ENCODE results near the gene FRY. TPM values are rescaled to one million over a fixed set of nuclear protein-coding genes. Genes with fewer than 3 reads are reported as not detected.
A peak's percentile ranks its signal among the peaks of the same experiment; 100 is the strongest.

Gene FRY
- total RNA-seq, 2 donors from 2014 or later, result 7.0 to 10.8 TPM

GRCh38 chr13:32063619-32064233 lies 32.2 kb downstream of the FRY start:
- H3K36me3 Mint-ChIP-seq (ENCODE audit: low read depth), result peaks cover 5% of the 10 kb centered on the region
- no peaks in the 10 kb centered on the region for H3K27me3 Mint-ChIP-seq
- no peaks in the 10 kb centered on the region for H3K9me3 Mint-ChIP-seq
- ATAC-seq (replicated peaks), result no peak
- H3K4me3 Mint-ChIP-seq, result no peak overlapping the region
- peaks cover 11% of the 10 kb centered on the region for H3K4me1 Mint-ChIP-seq
- no peak overlapping the region for H3K27ac Mint-ChIP-seq

GRCh38 chr13:32067149-32067961 lies 35.8 kb downstream of the FRY start:
- H3K4me3 Mint-ChIP-seq, result no peak overlapping the region
- peak overlapping the region; percentile 61 for H3K27ac Mint-ChIP-seq
- peaks cover 5% of the 10 kb centered on the region for H3K36me3 Mint-ChIP-seq (ENCODE audit: low read depth)
- H3K4me1 Mint-ChIP-seq, result peaks cover 5% of the 10 kb centered on the region
- no peak for ATAC-seq (replicated peaks)
- H3K9me3 Mint-ChIP-seq, result no peaks in the 10 kb centered on the region
- no peaks in the 10 kb centered on the region for H3K27me3 Mint-ChIP-seq

GRCh38 chr13:32068255-32068654 lies 36.7 kb downstream of the FRY start:
- Mint-ChIP-seq H3K27me3 (no peaks in the 10 kb centered on the region), H3K4me3 (no peak overlapping the region), H3K9me3 (no peaks in the 10 kb centered on the region), H3K4me1 (peaks cover 5% of the 10 kb centered on the region), H3K36me3 (ENCODE audit: low read depth) (peaks cover 5% of the 10 kb centered on the region), H3K27ac (peak overlapping the region; percentile 61)
- no peak for ATAC-seq (replicated peaks)

- H3K9me3 Mint-ChIP-seq, result no peaks in the 10 kb centered on the region
Measured at GRCh38 chr13:32073180-32073864, 41.7 kb downstream of the FRY start.

DNA sequence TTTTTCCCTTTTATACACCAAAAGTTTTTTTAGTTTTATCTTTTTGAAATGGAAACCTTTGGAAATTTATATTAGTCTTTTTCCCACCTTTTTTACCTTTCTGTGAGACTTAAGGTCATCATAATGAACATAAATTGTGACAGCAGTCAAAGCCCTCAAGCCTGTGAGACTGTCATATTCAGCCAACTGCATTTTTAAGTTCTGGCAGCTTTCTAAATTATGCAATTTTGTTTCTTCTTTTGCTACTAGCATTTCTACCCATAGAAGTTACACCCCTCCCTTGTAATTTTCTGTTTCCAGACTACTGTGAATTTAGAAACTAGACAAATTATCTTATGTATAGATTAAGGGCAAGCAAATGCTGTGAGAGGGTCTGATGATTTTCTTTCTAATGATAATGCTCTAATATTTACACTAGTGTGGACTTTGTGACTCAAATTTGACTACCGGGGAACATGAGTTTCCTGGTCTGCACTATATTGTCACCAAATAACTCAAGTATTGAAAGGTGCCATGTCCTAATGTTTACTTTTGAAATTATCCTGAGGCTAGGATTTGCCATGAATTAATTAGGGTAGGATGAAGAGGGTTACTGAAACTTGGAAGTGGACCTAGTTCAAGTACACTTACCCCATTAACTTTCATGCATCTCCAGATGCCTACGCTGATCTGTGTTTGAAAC lies 43.7 kb downstream of the FRY start:
- Mint-ChIP-seq H3K4me3 (no peak overlapping the region), H3K27me3 (no peaks in the 10 kb centered on the region), H3K27ac (no peak overlapping the region), H3K36me3 (ENCODE audit: low read depth) (peaks cover 8% of the 10 kb centered on the region), H3K4me1 (peaks cover 7% of the 10 kb centered on the region), H3K9me3 (no peaks in the 10 kb centered on the region)
- ATAC-seq (replicated peaks), result no peak

More at GRCh38 chr13:32073180-32073864, 41.7 kb downstream of the FRY start:
- peak overlapping the region; percentile 39 for H3K27ac Mint-ChIP-seq
- peaks cover 3% of the 10 kb centered on the region for H3K4me1 Mint-ChIP-seq
- no peak for ATAC-seq (replicated peaks)
- no peaks in the 10 kb centered on the region for H3K36me3 Mint-ChIP-seq (ENCODE audit: low read depth)
- H3K4me3 Mint-ChIP-seq, result no peak overlapping the region
- H3K27me3 Mint-ChIP-seq, result no peaks in the 10 kb centered on the region

GRCh38 chr13:32079587-32079986 lies 48.0 kb downstream of the FRY start:
- ATAC-seq (replicated peaks), result no peak
- Mint-ChIP-seq H3K36me3 (ENCODE audit: low read depth) (peaks cover 19% of the 10 kb centered on the region), H3K27me3 (no peaks in the 10 kb centered on the region), H3K9me3 (no peaks in the 10 kb centered on the region), H3K27ac (peak overlapping the region; percentile 8), H3K4me3 (no peak overlapping the region), H3K4me1 (peaks cover 4% of the 10 kb centered on the region)

DNA sequence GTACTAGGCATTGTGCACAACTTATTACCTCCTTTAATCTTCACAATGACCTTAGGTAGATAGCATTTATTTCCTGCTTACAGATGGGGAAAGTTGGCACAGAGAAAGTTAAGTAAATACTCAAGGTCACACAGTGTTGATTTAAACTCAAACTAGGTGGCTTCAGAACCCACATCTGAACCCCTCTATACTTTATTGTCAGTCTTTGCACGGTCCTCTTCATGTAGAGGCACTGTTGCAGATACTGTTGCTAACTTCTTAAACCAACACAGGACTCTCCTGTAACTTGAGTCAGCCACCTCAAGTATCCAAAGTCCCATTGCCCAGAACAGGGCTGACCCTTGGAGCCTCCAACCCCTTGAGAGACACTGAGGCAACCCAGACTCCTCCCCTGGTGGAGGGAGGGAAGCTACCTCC lies 48.8 kb downstream of the FRY start:
- H3K27me3 Mint-ChIP-seq, result no peaks in the 10 kb centered on the region
- peak; percentile 24 for ATAC-seq (replicated peaks)
- H3K36me3 Mint-ChIP-seq (ENCODE audit: low read depth), result peaks cover 21% of the 10 kb centered on the region
- peaks cover 4% of the 10 kb centered on the region for H3K4me1 Mint-ChIP-seq
- peak overlapping the region; percentile 22 for H3K4me3 Mint-ChIP-seq
- H3K9me3 Mint-ChIP-seq, result no peaks in the 10 kb centered on the region
- no peak overlapping the region for H3K27ac Mint-ChIP-seq

- H3K4me1 Mint-ChIP-seq, result peaks cover 4% of the 10 kb centered on the region
- peaks cover 25% of the 10 kb centered on the region for H3K36me3 Mint-ChIP-seq (ENCODE audit: low read depth)
- H3K27me3 Mint-ChIP-seq, result no peaks in the 10 kb centered on the region
- no peaks in the 10 kb centered on the region for H3K9me3 Mint-ChIP-seq
- no peak overlapping the region for H3K27ac Mint-ChIP-seq
- ATAC-seq (replicated peaks), result no peak
- H3K4me3 Mint-ChIP-seq, result no peak overlapping the region
Measured at GRCh38 chr13:32081591-32081990, 50.0 kb downstream of the FRY start.

DNA sequence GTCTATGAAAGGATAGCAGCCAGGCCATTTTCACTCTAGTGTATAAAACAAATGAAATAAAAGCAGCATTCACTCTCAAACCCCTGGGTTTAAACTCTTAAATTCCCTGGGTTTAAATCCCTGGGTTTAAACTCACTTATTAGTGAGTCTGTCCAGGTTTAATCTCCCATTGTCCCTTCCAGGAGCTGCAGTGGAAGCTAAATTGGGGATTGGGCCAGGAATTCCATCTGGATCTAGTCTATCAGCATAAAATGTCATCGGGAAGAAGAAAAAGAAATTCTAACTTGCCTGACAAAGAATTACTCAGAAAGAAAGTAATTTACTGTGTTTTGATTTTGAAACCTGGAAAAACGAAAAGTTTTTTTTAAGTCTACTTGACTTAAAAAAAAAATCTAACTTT lies 54.8 kb downstream of the FRY start:
- no peak overlapping the region for H3K27ac Mint-ChIP-seq
- ATAC-seq (replicated peaks), result no peak
- H3K9me3 Mint-ChIP-seq, result no peaks in the 10 kb centered on the region
- H3K36me3 Mint-ChIP-seq (ENCODE audit: low read depth), result peaks cover 11% of the 10 kb centered on the region
- H3K4me3 Mint-ChIP-seq, result no peak overlapping the region
- no peaks in the 10 kb centered on the region for H3K27me3 Mint-ChIP-seq
- H3K4me1 Mint-ChIP-seq, result no peaks in the 10 kb centered on the region

- no peak overlapping the region for H3K27ac Mint-ChIP-seq
- no peaks in the 10 kb centered on the region for H3K27me3 Mint-ChIP-seq
- ATAC-seq (replicated peaks), result no peak
- no peaks in the 10 kb centered on the region for H3K9me3 Mint-ChIP-seq
- H3K36me3 Mint-ChIP-seq (ENCODE audit: low read depth), result peaks cover 11% of the 10 kb centered on the region
- H3K4me1 Mint-ChIP-seq, result no peaks in the 10 kb centered on the region
- H3K4me3 Mint-ChIP-seq, result no peak overlapping the region
Measured at GRCh38 chr13:32086791-32087441, 55.3 kb downstream of the FRY start.

DNA sequence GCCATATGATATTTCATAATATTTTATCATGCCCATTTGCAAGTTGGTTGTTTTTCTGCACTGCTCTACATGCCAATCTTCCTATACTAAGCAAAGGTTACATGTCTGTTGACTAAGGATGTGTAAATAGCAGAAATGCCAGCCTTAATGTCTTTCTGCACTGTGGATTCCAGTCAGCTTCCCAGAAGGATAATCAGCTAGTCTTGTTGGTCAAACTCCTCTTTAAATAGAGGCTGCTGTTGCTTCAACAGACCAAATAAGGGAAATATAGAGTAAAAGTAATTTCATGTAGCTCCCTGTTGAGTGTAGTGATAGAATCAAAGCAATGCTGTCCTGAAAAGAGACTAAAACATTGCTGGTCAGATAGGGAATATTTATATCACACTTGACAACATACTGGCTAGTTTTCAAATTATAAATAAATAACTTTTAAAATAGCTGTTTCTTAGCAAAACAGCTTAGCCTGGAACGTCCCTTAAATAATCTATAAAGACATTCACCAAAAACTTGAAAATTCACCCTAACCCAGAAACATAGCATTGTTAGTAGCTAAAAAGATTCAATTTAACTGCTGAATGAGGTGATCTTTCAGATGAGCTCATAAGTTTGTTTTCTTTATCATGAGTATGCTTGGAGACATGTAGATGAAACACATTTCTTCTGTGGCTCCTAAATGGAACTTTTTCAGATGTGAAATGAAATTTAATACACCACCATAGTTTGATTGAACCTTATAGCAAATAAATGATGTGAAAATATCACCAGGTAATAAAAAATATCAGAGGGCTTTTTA lies 56.6 kb downstream of the FRY start:
- H3K36me3 Mint-ChIP-seq (ENCODE audit: low read depth), result peaks cover 11% of the 10 kb centered on the region
- H3K27me3 Mint-ChIP-seq, result no peaks in the 10 kb centered on the region
- no peaks in the 10 kb centered on the region for H3K9me3 Mint-ChIP-seq
- no peak overlapping the region for H3K27ac Mint-ChIP-seq
- H3K4me3 Mint-ChIP-seq, result no peak overlapping the region
- no peak for ATAC-seq (replicated peaks)
- peaks cover 5% of the 10 kb centered on the region for H3K4me1 Mint-ChIP-seq

GRCh38 chr13:32092496-32092895 lies 60.9 kb downstream of the FRY start:
- Mint-ChIP-seq H3K27ac (no peak overlapping the region), H3K36me3 (ENCODE audit: low read depth) (no peaks in the 10 kb centered on the region), H3K9me3 (no peaks in the 10 kb centered on the region), H3K4me1 (peaks cover 12% of the 10 kb centered on the region), H3K27me3 (no peaks in the 10 kb centered on the region), H3K4me3 (no peak overlapping the region)
- ATAC-seq (replicated peaks), result no peak

- H3K4me3 Mint-ChIP-seq, result no peak overlapping the region
- no peaks in the 10 kb centered on the region for H3K36me3 Mint-ChIP-seq (ENCODE audit: low read depth)
Measured at GRCh38 chr13:32093006-32093405, 61.4 kb downstream of the FRY start.

More at GRCh38 chr13:32093006-32093405, 61.4 kb downstream of the FRY start:
- ATAC-seq (replicated peaks), result no peak
- H3K27me3 Mint-ChIP-seq, result no peaks in the 10 kb centered on the region
- no peaks in the 10 kb centered on the region for H3K9me3 Mint-ChIP-seq
- H3K4me1 Mint-ChIP-seq, result peaks cover 12% of the 10 kb centered on the region
- no peak overlapping the region for H3K27ac Mint-ChIP-seq

Measured in activated T-helper 17 cell treated with anti-CD3 and anti-CD28 coated beads, Interleukin-2, amount 50 U/mL, for 72 hours (primary cell).